ENCODE measurements around the gene PRTFDC1.

GRCh38 chr10:24884316-24884715 is 68.1 kb downstream of the PRTFDC1 start:
- TF ChIP-seq CTCF (IDR thresholded peaks at IDR 0.05) = no peak
- no peak for TF ChIP-seq POLR2A (IDR thresholded peaks at IDR 0.05)
